Glomerular visceral epithelial cell (primary cell): Measurements from ENCODE around the gene SAP30BP.

Source experiments
- DNase-seq: peaks from one replicate; pipeline ENCODE4 v3.0.0-alpha.2; 2016; ENCODE audit errors: extremely low spot score

SAP30BP gene

GRCh38 chr17:75738218-75738802, 71.2 kb downstream of the SAP30BP start:
- peak; percentile 25 for DNase-seq

- no peak for DNase-seq
These were observed 72.0 kb downstream of the SAP30BP start for GRCh38 chr17:75739174-75739573.

- DNase-seq = no peak
These were observed 72.7 kb downstream of the SAP30BP start for GRCh38 chr17:75739801-75740200.

- no peak for DNase-seq
These were observed 73.1 kb downstream of the SAP30BP start for GRCh38 chr17:75740215-75740614.

GRCh38 chr17:75740631-75741077, 73.5 kb downstream of the SAP30BP start:
- DNase-seq = no peak

- no peak for DNase-seq
These were observed 75.2 kb downstream of the SAP30BP start for GRCh38 chr17:75742337-75742736.

GRCh38 chr17:75743625-75744206, 76.6 kb downstream of the SAP30BP start:
- DNase-seq = no peak

GRCh38 chr17:75748706-75749105, 81.6 kb downstream of the SAP30BP start:
- DNase-seq = no peak

GRCh38 chr17:75749545-75750389, 82.6 kb downstream of the SAP30BP start:
- DNase-seq = peak; percentile 84

- no peak for DNase-seq
These were observed 83.7 kb downstream of the SAP30BP start for GRCh38 chr17:75750661-75751423.

GRCh38 chr17:75751676-75752404, 84.7 kb downstream of the SAP30BP start:
- no peak for DNase-seq

GRCh38 chr17:75752405-75752709, 85.2 kb downstream of the SAP30BP start:
- no peak for DNase-seq

GRCh38 chr17:75752802-75753513, 85.8 kb downstream of the SAP30BP start:
- no peak for DNase-seq

GRCh38 chr17:75753514-75754377, 86.6 kb downstream of the SAP30BP start:
- peak; percentile 59 for DNase-seq

- no peak for DNase-seq
These were observed 87.5 kb downstream of the SAP30BP start for GRCh38 chr17:75754378-75755204.

GRCh38 chr17:75755205-75755901, 88.2 kb downstream of the SAP30BP start:
- no peak for DNase-seq

GRCh38 chr17:75755990-75756389, 88.9 kb downstream of the SAP30BP start:
- DNase-seq = no peak

GRCh38 chr17:75756451-75757085, 89.4 kb downstream of the SAP30BP start:
- DNase-seq = no peak
